Prostate gland (tissue), 2 donors: Measurements from ENCODE around the gene ZEB2. TPM values are rescaled to one million over a fixed set of nuclear protein-coding genes. Genes with fewer than 3 reads are reported as not detected.
"Not testable (repeated sequence)": the region's sequence is repeated elsewhere in the genome, so short reads cannot be mapped to it uniquely, and the experiment has no call there.

Experiments
- DNase-seq: peaks from one replicate; pipeline ENCODE4 v3.0.0-alpha.2; 2019; ENCODE audit warnings: low spot score
- H3K27ac ChIP-seq, 2 donors: fragments of 200-600 bp; sonication (generic); 2 replicates each; pipeline ENCODE4 v1.5.1; 2017 to 2019
- H3K27me3 ChIP-seq: fragments of 200-600 bp; sonication (generic); replicated peaks from 2 replicates; pipeline ENCODE4 v1.5.1; 2019; ENCODE audit not compliant: insufficient read depth
- H3K36me3 ChIP-seq, 2 donors: fragments of 200-600 bp; sonication (generic); 1 replicate in 1 of 2; 2 replicates in 1 of 2; pipeline versions ENCODE4 v1.5.1 to v1.8.1; 2017 to 2019
- H3K4me1 ChIP-seq: fragments of 200-600 bp; sonication (generic); replicated peaks from 2 replicates; pipeline ENCODE4 v1.5.1; 2019
- H3K4me3 ChIP-seq, 2 donors: fragments of 200-600 bp; sonication (generic); 2 replicates each; pipeline ENCODE4 v1.5.1; 2017 to 2019
- H3K9me3 ChIP-seq: fragments of 200-600 bp; sonication (generic); 2 replicates; pipeline ENCODE4 v1.5.1; 2017
- POLR2A ChIP-seq: fragments of 450-650 bp; IDR thresholded peaks from one replicate; pipeline ENCODE4 v1.6.1; 2016; ENCODE audit warnings: antibody characterized with exemption, mild to moderate bottlenecking
- POLR2AphosphoS5 ChIP-seq: sonication (generic); formaldehyde crosslinking; IDR thresholded peaks from one replicate; pipeline ENCODE4 v1.6.1; 2017; ENCODE audit warnings: antibody characterized with exemption
- WGBS: methylation state at CpG from one replicate; pipeline ENCODE4 v1.1.5; 2018; 5-methylcytosine and 5-hydroxymethylcytosine counted together
- intact Hi-C: fragments of 100-400 bp; cut with DNase I; formaldehyde crosslinking; loops from one replicate; pipeline ENCODE4 v1.14.2; 2022
- total RNA-seq, 2 donors: library from RNA; depleted of rRNA; stranded (reverse); fragments of >200 nt; gene quantifications; one replicate each; pipeline ENCODE4 v1.1.0, GENCODE V29; 2016
- TF ChIP-seq, protein P1 (sequence below), 4 experiments: fragments of 200-600 bp in 2 of 4; fragments of 450-650 bp in 2 of 4; sonication (generic) in 2 of 4; IDR thresholded peaks; 1 replicate in 3 of 4; 2 replicates in 1 of 4; pipeline ENCODE4 v1.5.1; 2016 to 2019; ENCODE audit warnings: antibody characterized with exemption in 4 of 4, mild to moderate bottlenecking in 2 of 4, moderate library complexity in 2 of 4

The ZEB2 gene
- total RNA-seq, 2 donors from 2014 or later: 13.1 to 80.4 TPM

DNA sequence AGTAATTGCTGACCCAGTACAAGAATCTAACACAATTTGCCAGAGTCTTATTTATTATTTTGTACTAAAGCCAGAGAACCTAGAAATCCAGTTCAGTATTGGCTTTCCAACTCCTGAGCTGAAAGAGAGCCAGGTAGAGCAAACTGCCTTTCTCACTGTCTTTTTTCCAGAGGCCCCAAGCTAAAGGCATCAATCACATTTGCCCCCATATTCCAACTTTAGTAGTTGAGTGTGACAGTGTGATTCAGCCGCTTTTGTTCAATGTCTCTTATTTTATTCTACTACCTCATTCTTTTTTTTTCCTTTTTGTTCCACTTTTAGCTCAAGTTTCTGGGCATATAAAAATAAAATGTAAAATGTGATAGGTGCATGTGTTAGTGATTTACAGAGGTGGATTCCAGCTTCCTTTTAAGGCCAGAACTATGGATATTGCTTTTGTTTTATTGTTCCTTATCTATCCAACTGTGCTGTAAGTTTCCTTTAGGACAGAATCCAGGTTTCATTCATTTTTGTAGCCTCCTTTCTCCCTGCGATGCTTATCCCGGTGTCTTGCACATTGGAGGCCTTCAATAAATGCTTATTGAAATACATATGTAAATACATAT is 153.0 kb downstream of the ZEB2 start:
- TF ChIP-seq, protein P1, sequence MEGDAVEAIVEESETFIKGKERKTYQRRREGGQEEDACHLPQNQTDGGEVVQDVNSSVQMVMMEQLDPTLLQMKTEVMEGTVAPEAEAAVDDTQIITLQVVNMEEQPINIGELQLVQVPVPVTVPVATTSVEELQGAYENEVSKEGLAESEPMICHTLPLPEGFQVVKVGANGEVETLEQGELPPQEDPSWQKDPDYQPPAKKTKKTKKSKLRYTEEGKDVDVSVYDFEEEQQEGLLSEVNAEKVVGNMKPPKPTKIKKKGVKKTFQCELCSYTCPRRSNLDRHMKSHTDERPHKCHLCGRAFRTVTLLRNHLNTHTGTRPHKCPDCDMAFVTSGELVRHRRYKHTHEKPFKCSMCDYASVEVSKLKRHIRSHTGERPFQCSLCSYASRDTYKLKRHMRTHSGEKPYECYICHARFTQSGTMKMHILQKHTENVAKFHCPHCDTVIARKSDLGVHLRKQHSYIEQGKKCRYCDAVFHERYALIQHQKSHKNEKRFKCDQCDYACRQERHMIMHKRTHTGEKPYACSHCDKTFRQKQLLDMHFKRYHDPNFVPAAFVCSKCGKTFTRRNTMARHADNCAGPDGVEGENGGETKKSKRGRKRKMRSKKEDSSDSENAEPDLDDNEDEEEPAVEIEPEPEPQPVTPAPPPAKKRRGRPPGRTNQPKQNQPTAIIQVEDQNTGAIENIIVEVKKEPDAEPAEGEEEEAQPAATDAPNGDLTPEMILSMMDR (IDR thresholded peaks at IDR 0.05): no peak
- TF ChIP-seq POLR2A (no peak), POLR2AphosphoS5 (no peak)
- Histone ChIP-seq H3K27ac (no peak overlapping the region), H3K4me3 (no peak overlapping the region), H3K27me3 (no peaks in the 10 kb centered on the region), H3K9me3 (no peaks in the 10 kb centered on the region), H3K36me3 (no peaks in the 10 kb centered on the region), H3K4me1 (no peaks in the 10 kb centered on the region)
- DNase-seq: no peak
- WGBS: 55% methylated on average over 3 of the region's 3 CpGs
- intact Hi-C loops: no loop called here

DNA sequence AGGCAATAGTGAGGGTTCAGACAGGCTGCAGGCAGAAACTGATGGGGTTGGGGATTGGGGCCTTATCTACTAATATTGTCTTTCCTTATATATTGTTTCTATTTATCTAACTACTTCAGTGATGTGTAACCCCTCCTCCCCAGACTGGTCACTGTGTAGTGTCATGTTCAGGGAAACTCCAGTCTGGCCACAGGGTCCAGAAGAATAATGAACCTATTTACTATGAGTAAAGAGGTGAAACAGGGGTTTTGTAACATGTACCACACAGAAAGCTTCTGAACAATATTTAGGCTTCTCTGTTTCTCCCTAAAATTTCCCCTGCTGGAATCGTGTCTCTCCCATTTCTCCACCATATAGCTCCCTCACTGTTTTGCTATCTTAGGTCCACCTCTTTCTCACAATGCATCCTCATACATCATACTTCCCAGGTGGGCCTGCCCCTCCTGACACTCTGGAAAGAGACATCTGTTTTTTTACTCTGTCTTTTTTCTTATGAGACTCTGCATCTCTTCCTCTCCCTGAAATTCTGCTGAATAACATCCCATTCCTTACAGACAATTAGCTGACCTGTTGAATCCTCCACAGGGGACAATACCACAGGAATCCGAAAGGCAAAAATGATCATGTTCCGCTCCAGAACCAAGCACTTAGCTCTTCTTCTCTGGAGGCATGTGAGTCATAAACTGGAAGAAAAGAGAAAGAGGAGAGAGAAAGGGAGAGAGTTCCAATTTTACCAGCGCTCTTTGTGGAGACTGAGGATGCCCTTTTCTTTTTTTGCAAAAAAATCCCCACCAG is 154.8 kb downstream of the ZEB2 start:
- Histone ChIP-seq H3K27me3 (no peaks in the 10 kb centered on the region), H3K9me3 (no peaks in the 10 kb centered on the region), H3K27ac (no peak overlapping the region), H3K4me3 (no peak overlapping the region), H3K36me3 (no peaks in the 10 kb centered on the region), H3K4me1 (no peaks in the 10 kb centered on the region)
- TF ChIP-seq POLR2AphosphoS5 (no peak), POLR2A (no peak)
- TF ChIP-seq, protein P1 (IDR thresholded peaks at IDR 0.05): no peak
- 94% methylated on average over 4 of the region's 4 CpGs for WGBS
- intact Hi-C loops: no loop called here
- DNase-seq: no peak

- H3K4me3 ChIP-seq, DNase-seq, H3K27ac ChIP-seq, H3K36me3 ChIP-seq, H3K4me1 ChIP-seq, intact Hi-C loops, H3K9me3 ChIP-seq, H3K27me3 ChIP-seq: not testable (repeated sequence)
- WGBS: 94% methylated on average over 7 of the region's 7 CpGs
Observed at GRCh38 chr2:144364247-144364646, 155.7 kb downstream of the ZEB2 start.

GRCh38 chr2:144362401-144362800 is 157.5 kb downstream of the ZEB2 start:
- WGBS: 89% methylated on average over 1 of the region's 1 CpG

DNA sequence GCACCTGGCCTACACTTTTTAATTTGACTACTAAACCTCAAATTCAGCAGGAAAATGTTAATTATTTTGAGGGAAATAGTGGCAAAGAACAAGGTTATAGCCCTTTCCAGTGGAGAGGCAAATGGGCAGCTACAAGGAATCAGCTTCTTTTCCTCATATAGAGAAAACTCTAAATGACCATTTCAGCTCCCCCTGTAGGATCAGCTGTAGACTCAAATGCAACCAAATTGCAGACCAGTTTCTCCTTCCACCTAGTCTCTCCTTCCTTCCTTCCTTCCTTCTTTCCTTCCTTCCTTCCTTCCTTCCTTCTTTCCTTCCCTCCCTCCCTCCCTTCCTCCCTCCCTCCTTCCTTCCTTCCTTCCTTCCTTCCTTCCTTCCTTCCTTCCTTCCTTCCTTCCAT is 158.2 kb downstream of the ZEB2 start:
- Histone ChIP-seq H3K27ac (no peak overlapping the region), H3K4me1 (no peaks in the 10 kb centered on the region), H3K9me3 (no peaks in the 10 kb centered on the region), H3K4me3 (no peak overlapping the region), H3K27me3 (no peaks in the 10 kb centered on the region), H3K36me3 (no peaks in the 10 kb centered on the region)
- intact Hi-C loops: no loop called here
- DNase-seq: no peak
- TF ChIP-seq, protein P1 (IDR thresholded peaks at IDR 0.05): no peak

More at GRCh38 chr2:144362401-144362800, 157.5 kb downstream of the ZEB2 start:
- Histone ChIP-seq H3K36me3 (no peaks in the 10 kb centered on the region), H3K4me1 (no peaks in the 10 kb centered on the region), H3K9me3 (no peaks in the 10 kb centered on the region), H3K27ac (no peak overlapping the region), H3K4me3 (no peak overlapping the region), H3K27me3 (no peaks in the 10 kb centered on the region)
- DNase-seq: no peak
- intact Hi-C loops: no loop called here
- TF ChIP-seq, protein P1 (IDR thresholded peaks at IDR 0.05): no peak
- no peak for TF ChIP-seq POLR2AphosphoS5
- TF ChIP-seq POLR2A: no peak
